Testis (tissue), 2 donors: ENCODE measurements around the gene ZC3H18.

Experiments used
- POLR2A ChIP-seq: fragments of 450-650 bp; IDR thresholded peaks from one replicate; pipeline ENCODE4 v1.6.1; 2017; ENCODE audit warnings: antibody characterized with exemption, mild to moderate bottlenecking, moderate library complexity
- TF ChIP-seq, protein P1 (sequence below), 3 experiments: fragments of 450-650 bp in 2 of 3; fragments of 200-600 bp in 1 of 3; sonication (generic) in 1 of 3; IDR thresholded peaks; one replicate each; pipeline ENCODE4 v1.5.1; 2016 to 2019; ENCODE audit warnings: antibody characterized with exemption in 3 of 3, mild to moderate bottlenecking in 2 of 3, moderate library complexity in 1 of 3

DNA sequence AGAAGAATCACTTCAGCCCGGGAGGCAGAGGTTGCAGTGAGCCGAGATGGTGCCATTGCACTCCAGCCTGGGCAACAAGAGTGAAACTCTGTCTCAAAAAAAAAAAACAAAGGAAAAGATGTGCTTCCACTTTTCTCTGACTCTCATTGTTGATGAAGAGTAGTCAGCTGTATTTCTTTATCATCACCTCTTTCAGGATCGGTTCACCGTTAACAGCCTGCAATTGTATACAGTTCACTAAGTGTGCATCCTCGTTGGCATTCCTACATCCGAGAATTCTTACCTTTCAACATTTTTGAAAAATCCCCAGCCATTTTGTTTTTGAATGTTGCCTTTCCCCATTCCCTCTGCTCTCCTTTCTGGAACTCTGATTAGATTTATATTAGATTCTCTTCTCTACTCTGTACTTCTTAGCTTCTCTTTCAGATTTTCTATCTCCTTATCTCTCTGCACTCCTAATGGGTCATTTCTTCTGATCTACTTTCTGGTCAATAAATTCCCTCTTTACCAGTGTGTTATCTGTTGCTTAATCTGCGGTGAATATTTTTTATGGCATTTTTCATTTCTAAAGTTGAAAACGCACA lies 26.9 kb upstream of the ZC3H18 start:
- TF ChIP-seq POLR2A, result no peak
- TF ChIP-seq, protein P1, sequence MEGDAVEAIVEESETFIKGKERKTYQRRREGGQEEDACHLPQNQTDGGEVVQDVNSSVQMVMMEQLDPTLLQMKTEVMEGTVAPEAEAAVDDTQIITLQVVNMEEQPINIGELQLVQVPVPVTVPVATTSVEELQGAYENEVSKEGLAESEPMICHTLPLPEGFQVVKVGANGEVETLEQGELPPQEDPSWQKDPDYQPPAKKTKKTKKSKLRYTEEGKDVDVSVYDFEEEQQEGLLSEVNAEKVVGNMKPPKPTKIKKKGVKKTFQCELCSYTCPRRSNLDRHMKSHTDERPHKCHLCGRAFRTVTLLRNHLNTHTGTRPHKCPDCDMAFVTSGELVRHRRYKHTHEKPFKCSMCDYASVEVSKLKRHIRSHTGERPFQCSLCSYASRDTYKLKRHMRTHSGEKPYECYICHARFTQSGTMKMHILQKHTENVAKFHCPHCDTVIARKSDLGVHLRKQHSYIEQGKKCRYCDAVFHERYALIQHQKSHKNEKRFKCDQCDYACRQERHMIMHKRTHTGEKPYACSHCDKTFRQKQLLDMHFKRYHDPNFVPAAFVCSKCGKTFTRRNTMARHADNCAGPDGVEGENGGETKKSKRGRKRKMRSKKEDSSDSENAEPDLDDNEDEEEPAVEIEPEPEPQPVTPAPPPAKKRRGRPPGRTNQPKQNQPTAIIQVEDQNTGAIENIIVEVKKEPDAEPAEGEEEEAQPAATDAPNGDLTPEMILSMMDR (IDR thresholded peaks at IDR 0.05), result no peak
